Choroid plexus epithelial cell (primary cell): ENCODE measurements around the gene BLOC1S4.

ENCODE experiments used
- DNase-seq: peaks from one replicate; pipeline ENCODE4 v3.0.0-alpha.2; 2010; ENCODE audit warnings: low read depth
- H3K4me3 ChIP-seq: 2 replicates; pipeline ENCODE4 v1.5.1; 2011; ENCODE audit warnings: low read depth, mild to moderate bottlenecking, control low read depth, low read length, moderate library complexity
- CTCF ChIP-seq: conservative IDR thresholded peaks from 2 replicates; pipeline ENCODE4 v1.5.1; 2011; ENCODE audit warnings: low read depth, mild to moderate bottlenecking, control low read depth, inconsistent platforms, low read length, moderate library complexity

The BLOC1S4 gene

GRCh38 chr4:6699903-6700302 lies 16.1 kb upstream of the BLOC1S4 start:
- no peak overlapping the region for H3K4me3 ChIP-seq
- TF ChIP-seq CTCF = no peak
- DNase-seq = no peak

GRCh38 chr4:6701371-6701770 lies 14.6 kb upstream of the BLOC1S4 start:
- H3K4me3 ChIP-seq = no peak overlapping the region
- TF ChIP-seq CTCF = peak; percentile 40
- DNase-seq = no peak

GRCh38 chr4:6702761-6703160 lies 13.2 kb upstream of the BLOC1S4 start:
- no peak overlapping the region for H3K4me3 ChIP-seq
- no peak for TF ChIP-seq CTCF
- DNase-seq = no peak

- H3K4me3 ChIP-seq = no peak overlapping the region
- DNase-seq = peak; percentile 50
- no peak for TF ChIP-seq CTCF
Observed at GRCh38 chr4:6703786-6704185, 12.2 kb upstream of the BLOC1S4 start.

DNA sequence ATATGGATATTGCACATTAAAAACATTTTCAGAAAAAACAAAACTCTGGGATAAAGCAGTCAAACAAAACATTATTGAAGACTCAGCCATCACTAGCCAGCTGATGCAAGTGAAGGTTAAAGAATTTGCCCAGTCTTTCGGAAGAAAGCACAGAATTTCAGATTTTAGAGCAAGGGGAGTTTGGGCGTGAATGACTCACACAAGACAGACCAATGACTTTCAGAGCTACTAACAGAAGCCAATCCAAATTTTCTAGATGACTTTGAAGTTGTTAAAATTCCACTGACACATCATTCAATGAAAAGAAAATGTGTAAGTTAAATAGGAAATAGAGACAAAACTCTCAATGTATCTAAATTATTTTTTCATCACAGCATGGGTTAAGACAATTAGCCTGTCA lies 10.3 kb upstream of the BLOC1S4 start:
- DNase-seq = no peak
- no peak overlapping the region for H3K4me3 ChIP-seq
- TF ChIP-seq CTCF = no peak

GRCh38 chr4:6706173-6706572 lies 9.8 kb upstream of the BLOC1S4 start:
- TF ChIP-seq CTCF = no peak
- no peak overlapping the region for H3K4me3 ChIP-seq
- no peak for DNase-seq

GRCh38 chr4:6709230-6710114 lies 6.5 kb upstream of the BLOC1S4 start, which contains the start of gene MRFAP1L1:
Gene MRFAP1L1 (minus strand): TSS chr4:6709865. CDS start chr4:6709629, 236 bp downstream.
- peak; percentile 30 for TF ChIP-seq CTCF
- DNase-seq = peak; percentile 98
- H3K4me3 ChIP-seq = peak within 1 kb of the TSS; percentile 84
